GM23338 (cell line): ENCODE measurements around the gene NRCAM. TPM values are rescaled to one million over a fixed set of nuclear protein-coding genes. Genes with fewer than 3 reads are reported as not detected.

Experiments
- ATAC-seq: fragments of 200-7000 bp; cut with Tn5 transposase; 3 replicates; pipeline ENCODE4 v1.9.1; 2020
- DNase-seq: peaks from one replicate; pipeline ENCODE4 v3.0.0-alpha.2; 2015; ENCODE audit warnings: low spot score
- H2AFZ ChIP-seq: fragments of 200-600 bp; sonication (generic); 2 replicates; pipeline ENCODE4 v1.8.0; 2016; ENCODE audit warnings: antibody characterized with exemption, mild to moderate bottlenecking, moderate library complexity
- H3F3A ChIP-seq: fragments of 200-600 bp; sonication (generic); replicated peaks from 2 replicates; pipeline ENCODE4 v1.8.0; 2017; ENCODE audit warnings: antibody characterized with exemption, mixed run types, low read depth
- H3K27ac ChIP-seq: fragments of 200-600 bp; sonication (generic); 2 replicates; pipeline ENCODE4 v1.6.1; 2016; ENCODE audit warnings: low read depth
- H3K27me3 ChIP-seq: fragments of 200-600 bp; sonication (generic); 2 replicates; pipeline ENCODE4 v1.8.0; 2016; ENCODE audit warnings: mild to moderate bottlenecking, mixed run types, moderate library complexity; ENCODE audit not compliant: insufficient read depth
- H3K36me3 ChIP-seq: fragments of 200-600 bp; sonication (generic); 2 replicates; pipeline ENCODE4 v1.8.0; 2016; ENCODE audit warnings: mild to moderate bottlenecking; ENCODE audit not compliant: insufficient read depth
- H3K4me1 ChIP-seq: fragments of 200-600 bp; sonication (generic); 2 replicates; pipeline ENCODE4 v1.8.0; 2016; ENCODE audit warnings: mild to moderate bottlenecking, moderate library complexity; ENCODE audit not compliant: insufficient read depth
- H3K4me2 ChIP-seq: fragments of 200-600 bp; sonication (generic); 2 replicates; pipeline ENCODE4 v1.7.1; 2017; ENCODE audit warnings: mixed run types
- H3K4me3 ChIP-seq: fragments of 200-600 bp; sonication (generic); 2 replicates; pipeline ENCODE4 v1.6.1; 2016; ENCODE audit warnings: mixed run types
- H3K79me2 ChIP-seq: fragments of 200-600 bp; sonication (generic); replicated peaks from 2 replicates; pipeline ENCODE4 v1.8.0; 2017; ENCODE audit warnings: mild to moderate bottlenecking; ENCODE audit not compliant: insufficient read depth
- H3K9me2 ChIP-seq: fragments of 200-600 bp; sonication (generic); 2 replicates; pipeline ENCODE4 v1.8.0; 2017; ENCODE audit not compliant: insufficient read depth
- H4K20me1 ChIP-seq: fragments of 200-600 bp; sonication (generic); replicated peaks from 2 replicates; pipeline ENCODE4 v1.8.0; 2017; ENCODE audit warnings: mild to moderate bottlenecking; ENCODE audit not compliant: insufficient read depth
- H3K27ac Mint-ChIP-seq: 2 replicates; pipeline ENCODE4 v1.8.0; 2020; ENCODE audit warnings: inconsistent platforms, mild to moderate bottlenecking, moderate library complexity, mixed read lengths
- H3K27me3 Mint-ChIP-seq: 3 replicates; pipeline ENCODE4 v1.8.0; 2022; ENCODE audit warnings: low read depth, mild to moderate bottlenecking, moderate library complexity, mixed read lengths, inconsistent platforms; ENCODE audit not compliant: insufficient read depth, poor library complexity
- H3K36me3 Mint-ChIP-seq: 3 replicates; pipeline ENCODE4 v1.8.0; 2021; ENCODE audit warnings: low read depth, mild to moderate bottlenecking, inconsistent platforms, moderate library complexity, mixed read lengths
- H3K4me1 Mint-ChIP-seq: 3 replicates; pipeline ENCODE4 v1.8.0; 2020; ENCODE audit warnings: mild to moderate bottlenecking, inconsistent platforms, mixed read lengths
- H3K4me3 Mint-ChIP-seq: 3 replicates; pipeline ENCODE4 v1.8.0; 2021; ENCODE audit warnings: moderate library complexity, mild to moderate bottlenecking, inconsistent platforms, mixed read lengths
- H3K9me3 Mint-ChIP-seq: 3 replicates; pipeline ENCODE4 v1.8.0; 2020; ENCODE audit warnings: moderate library complexity, mild to moderate bottlenecking, inconsistent platforms, mixed read lengths
- CREB1 ChIP-seq: fragments of 250-450 bp; sonication (Bioruptor Pico); IDR thresholded peaks from 2 replicates; pipeline ENCODE4 v1.5.0; 2020; ENCODE audit warnings: low read depth, mild to moderate bottlenecking, moderate library complexity
- ETS1 ChIP-seq: IDR thresholded peaks from 2 replicates; pipeline ENCODE4 v1.6.1; 2016; ENCODE audit warnings: antibody characterized with exemption
- EZH2 ChIP-seq: fragments of 200-600 bp; sonication (generic); IDR thresholded peaks from one replicate; pipeline ENCODE4 v1.8.0; 2017; ENCODE audit warnings: antibody characterized with exemption, mild to moderate bottlenecking, low read depth; ENCODE audit not compliant: unreplicated experiment
- EZH2phosphoT487 ChIP-seq: fragments of 200-600 bp; sonication (generic); IDR thresholded peaks from one replicate; pipeline ENCODE4 v1.8.1; 2018; ENCODE audit warnings: antibody characterized with exemption; ENCODE audit not compliant: unreplicated experiment
- JUNB ChIP-seq: IDR thresholded peaks from one replicate; pipeline ENCODE4 v1.6.1; 2016; ENCODE audit warnings: antibody characterized with exemption; ENCODE audit not compliant: unreplicated experiment
- NANOG ChIP-seq: IDR thresholded peaks from 2 replicates; pipeline ENCODE4 v1.6.1; 2016; ENCODE audit warnings: antibody characterized with exemption, borderline replicate concordance
- POLR2AphosphoS5 ChIP-seq: IDR thresholded peaks from 2 replicates; pipeline ENCODE4 v1.6.1; 2016; ENCODE audit warnings: antibody characterized with exemption, low read depth
- STAT1 ChIP-seq: IDR thresholded peaks from one replicate; pipeline ENCODE4 v1.6.1; 2016; ENCODE audit warnings: antibody characterized with exemption; ENCODE audit not compliant: unreplicated experiment
- ZNF114 ChIP-seq: fragments of 250-450 bp; sonication (Bioruptor Pico); IDR thresholded peaks from 2 replicates; pipeline ENCODE4 v1.5.0; 2020; ENCODE audit warnings: mild to moderate bottlenecking, moderate library complexity
- ZNF331 ChIP-seq: fragments of 250-450 bp; sonication (Bioruptor Pico); IDR thresholded peaks from 2 replicates; pipeline ENCODE4 v1.5.0; 2020; ENCODE audit warnings: low read depth, mild to moderate bottlenecking, moderate library complexity
- polyA plus RNA-seq: library from polyadenylated mRNA; unstranded; fragments of >200 nt; fragmentation: Nextera tagmentation; extraction: Ambion mirVana; gene quantifications from 2 replicates; pipeline ENCODE4 v1.2.1, GENCODE V29; 2016
- total RNA-seq: library from RNA; depleted of rRNA; stranded (reverse); fragments of >200 nt; shearing (Covaris generic); gene quantifications from 2 replicates; pipeline ENCODE4 v1.2.3, GENCODE V29; 2014
- TF ChIP-seq, protein P1 (sequence below): IDR thresholded peaks from one replicate; pipeline ENCODE4 v1.6.1; 2018; ENCODE audit warnings: antibody characterized with exemption; ENCODE audit not compliant: unreplicated experiment
- TF ChIP-seq, protein P2 (sequence below): fragments of 250-450 bp; sonication (Bioruptor Pico); IDR thresholded peaks from 2 replicates; pipeline ENCODE4 v1.5.0; 2020; ENCODE audit warnings: mild to moderate bottlenecking, moderate library complexity
- TF ChIP-seq, protein P3 (sequence below), 2 experiments: fragments of 200-600 bp in 1 of 2; sonication (generic) in 1 of 2; conservative IDR thresholded peaks; 2 replicates each; pipeline versions ENCODE4 v1.5.1 to v1.6.1; 2016 to 2017; ENCODE audit warnings: antibody characterized with exemption in 2 of 2, low read depth in 2 of 2, mild to moderate bottlenecking in 2 of 2, moderate library complexity in 1 of 2

The NRCAM gene
- total and polyA plus RNA-seq, 2 experiments from 2014 or later = 2.5 to 6.8 TPM

GRCh38 chr7:108254259-108254658 lies 202.0 kb downstream of the NRCAM start:
- H3K4me1 Mint-ChIP-seq = no peaks in the 10 kb centered on the region
- no peak overlapping the region for H3K27ac Mint-ChIP-seq

More at GRCh38 chr7:108254259-108254658, 202.0 kb downstream of the NRCAM start:
- no peaks in the 10 kb centered on the region for H4K20me1 ChIP-seq
- no peaks in the 10 kb centered on the region for H3K79me2 ChIP-seq
- no peak overlapping the region for H3K4me3 ChIP-seq
- no peaks in the 10 kb centered on the region for H3F3A ChIP-seq
- Mint-ChIP-seq H3K36me3 (peaks cover 23% of the 10 kb centered on the region), H3K9me3 (peaks cover 38% of the 10 kb centered on the region), H3K4me3 (no peak overlapping the region), H3K27me3 (peaks cover 2% of the 10 kb centered on the region)
- H3K27me3 ChIP-seq = no peaks in the 10 kb centered on the region
- no peaks in the 10 kb centered on the region for H3K4me1 ChIP-seq
- TF ChIP-seq, protein P1, sequence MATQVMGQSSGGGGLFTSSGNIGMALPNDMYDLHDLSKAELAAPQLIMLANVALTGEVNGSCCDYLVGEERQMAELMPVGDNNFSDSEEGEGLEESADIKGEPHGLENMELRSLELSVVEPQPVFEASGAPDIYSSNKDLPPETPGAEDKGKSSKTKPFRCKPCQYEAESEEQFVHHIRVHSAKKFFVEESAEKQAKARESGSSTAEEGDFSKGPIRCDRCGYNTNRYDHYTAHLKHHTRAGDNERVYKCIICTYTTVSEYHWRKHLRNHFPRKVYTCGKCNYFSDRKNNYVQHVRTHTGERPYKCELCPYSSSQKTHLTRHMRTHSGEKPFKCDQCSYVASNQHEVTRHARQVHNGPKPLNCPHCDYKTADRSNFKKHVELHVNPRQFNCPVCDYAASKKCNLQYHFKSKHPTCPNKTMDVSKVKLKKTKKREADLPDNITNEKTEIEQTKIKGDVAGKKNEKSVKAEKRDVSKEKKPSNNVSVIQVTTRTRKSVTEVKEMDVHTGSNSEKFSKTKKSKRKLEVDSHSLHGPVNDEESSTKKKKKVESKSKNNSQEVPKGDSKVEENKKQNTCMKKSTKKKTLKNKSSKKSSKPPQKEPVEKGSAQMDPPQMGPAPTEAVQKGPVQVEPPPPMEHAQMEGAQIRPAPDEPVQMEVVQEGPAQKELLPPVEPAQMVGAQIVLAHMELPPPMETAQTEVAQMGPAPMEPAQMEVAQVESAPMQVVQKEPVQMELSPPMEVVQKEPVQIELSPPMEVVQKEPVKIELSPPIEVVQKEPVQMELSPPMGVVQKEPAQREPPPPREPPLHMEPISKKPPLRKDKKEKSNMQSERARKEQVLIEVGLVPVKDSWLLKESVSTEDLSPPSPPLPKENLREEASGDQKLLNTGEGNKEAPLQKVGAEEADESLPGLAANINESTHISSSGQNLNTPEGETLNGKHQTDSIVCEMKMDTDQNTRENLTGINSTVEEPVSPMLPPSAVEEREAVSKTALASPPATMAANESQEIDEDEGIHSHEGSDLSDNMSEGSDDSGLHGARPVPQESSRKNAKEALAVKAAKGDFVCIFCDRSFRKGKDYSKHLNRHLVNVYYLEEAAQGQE = no peak
- TF ChIP-seq POLR2AphosphoS5 = no peak
- TF ChIP-seq ETS1 = no peak
- no peak for TF ChIP-seq ZNF114 (CRISPR knock-in tag)
- TF ChIP-seq EZH2 = no peak
- no peak for TF ChIP-seq JUNB
- TF ChIP-seq CREB1 (CRISPR knock-in tag) = no peak
- TF ChIP-seq EZH2phosphoT487 = no peak
- no peak for TF ChIP-seq ZNF331
- no peak for TF ChIP-seq NANOG
- TF ChIP-seq, protein P2, sequence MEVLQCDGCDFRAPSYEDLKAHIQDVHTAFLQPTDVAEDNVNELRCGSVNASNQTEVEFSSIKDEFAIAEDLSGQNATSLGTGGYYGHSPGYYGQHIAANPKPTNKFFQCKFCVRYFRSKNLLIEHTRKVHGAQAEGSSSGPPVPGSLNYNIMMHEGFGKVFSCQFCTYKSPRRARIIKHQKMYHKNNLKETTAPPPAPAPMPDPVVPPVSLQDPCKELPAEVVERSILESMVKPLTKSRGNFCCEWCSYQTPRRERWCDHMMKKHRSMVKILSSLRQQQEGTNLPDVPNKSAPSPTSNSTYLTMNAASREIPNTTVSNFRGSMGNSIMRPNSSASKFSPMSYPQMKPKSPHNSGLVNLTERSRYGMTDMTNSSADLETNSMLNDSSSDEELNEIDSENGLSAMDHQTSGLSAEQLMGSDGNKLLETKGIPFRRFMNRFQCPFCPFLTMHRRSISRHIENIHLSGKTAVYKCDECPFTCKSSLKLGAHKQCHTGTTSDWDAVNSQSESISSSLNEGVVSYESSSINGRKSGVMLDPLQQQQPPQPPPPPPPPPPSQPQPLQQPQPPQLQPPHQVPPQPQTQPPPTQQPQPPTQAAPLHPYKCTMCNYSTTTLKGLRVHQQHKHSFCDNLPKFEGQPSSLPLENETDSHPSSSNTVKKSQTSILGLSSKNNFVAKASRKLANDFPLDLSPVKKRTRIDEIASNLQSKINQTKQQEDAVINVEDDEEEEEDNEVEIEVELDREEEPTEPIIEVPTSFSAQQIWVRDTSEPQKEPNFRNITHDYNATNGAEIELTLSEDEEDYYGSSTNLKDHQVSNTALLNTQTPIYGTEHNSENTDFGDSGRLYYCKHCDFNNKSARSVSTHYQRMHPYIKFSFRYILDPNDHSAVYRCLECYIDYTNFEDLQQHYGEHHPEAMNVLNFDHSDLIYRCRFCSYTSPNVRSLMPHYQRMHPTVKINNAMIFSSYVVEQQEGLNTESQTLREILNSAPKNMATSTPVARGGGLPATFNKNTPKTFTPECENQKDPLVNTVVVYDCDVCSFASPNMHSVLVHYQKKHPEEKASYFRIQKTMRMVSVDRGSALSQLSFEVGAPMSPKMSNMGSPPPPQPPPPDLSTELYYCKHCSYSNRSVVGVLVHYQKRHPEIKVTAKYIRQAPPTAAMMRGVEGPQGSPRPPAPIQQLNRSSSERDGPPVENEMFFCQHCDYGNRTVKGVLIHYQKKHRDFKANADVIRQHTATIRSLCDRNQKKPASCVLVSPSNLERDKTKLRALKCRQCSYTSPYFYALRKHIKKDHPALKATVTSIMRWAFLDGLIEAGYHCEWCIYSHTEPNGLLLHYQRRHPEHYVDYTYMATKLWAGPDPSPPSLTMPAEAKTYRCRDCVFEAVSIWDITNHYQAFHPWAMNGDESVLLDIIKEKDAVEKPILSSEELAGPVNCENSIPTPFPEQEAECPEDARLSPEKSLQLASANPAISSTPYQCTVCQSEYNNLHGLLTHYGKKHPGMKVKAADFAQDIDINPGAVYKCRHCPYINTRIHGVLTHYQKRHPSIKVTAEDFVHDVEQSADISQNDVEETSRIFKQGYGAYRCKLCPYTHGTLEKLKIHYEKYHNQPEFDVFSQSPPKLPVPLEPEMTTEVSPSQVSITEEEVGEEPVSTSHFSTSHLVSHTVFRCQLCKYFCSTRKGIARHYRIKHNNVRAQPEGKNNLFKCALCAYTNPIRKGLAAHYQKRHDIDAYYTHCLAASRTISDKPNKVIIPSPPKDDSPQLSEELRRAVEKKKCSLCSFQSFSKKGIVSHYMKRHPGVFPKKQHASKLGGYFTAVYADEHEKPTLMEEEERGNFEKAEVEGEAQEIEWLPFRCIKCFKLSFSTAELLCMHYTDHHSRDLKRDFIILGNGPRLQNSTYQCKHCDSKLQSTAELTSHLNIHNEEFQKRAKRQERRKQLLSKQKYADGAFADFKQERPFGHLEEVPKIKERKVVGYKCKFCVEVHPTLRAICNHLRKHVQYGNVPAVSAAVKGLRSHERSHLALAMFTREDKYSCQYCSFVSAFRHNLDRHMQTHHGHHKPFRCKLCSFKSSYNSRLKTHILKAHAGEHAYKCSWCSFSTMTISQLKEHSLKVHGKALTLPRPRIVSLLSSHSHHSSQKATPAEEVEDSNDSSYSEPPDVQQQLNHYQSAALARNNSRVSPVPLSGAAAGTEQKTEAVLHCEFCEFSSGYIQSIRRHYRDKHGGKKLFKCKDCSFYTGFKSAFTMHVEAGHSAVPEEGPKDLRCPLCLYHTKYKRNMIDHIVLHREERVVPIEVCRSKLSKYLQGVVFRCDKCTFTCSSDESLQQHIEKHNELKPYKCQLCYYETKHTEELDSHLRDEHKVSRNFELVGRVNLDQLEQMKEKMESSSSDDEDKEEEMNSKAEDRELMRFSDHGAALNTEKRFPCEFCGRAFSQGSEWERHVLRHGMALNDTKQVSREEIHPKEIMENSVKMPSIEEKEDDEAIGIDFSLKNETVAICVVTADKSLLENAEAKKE (CRISPR knock-in tag) = no peak
- TF ChIP-seq STAT1 = no peak
- TF ChIP-seq, protein P3, sequence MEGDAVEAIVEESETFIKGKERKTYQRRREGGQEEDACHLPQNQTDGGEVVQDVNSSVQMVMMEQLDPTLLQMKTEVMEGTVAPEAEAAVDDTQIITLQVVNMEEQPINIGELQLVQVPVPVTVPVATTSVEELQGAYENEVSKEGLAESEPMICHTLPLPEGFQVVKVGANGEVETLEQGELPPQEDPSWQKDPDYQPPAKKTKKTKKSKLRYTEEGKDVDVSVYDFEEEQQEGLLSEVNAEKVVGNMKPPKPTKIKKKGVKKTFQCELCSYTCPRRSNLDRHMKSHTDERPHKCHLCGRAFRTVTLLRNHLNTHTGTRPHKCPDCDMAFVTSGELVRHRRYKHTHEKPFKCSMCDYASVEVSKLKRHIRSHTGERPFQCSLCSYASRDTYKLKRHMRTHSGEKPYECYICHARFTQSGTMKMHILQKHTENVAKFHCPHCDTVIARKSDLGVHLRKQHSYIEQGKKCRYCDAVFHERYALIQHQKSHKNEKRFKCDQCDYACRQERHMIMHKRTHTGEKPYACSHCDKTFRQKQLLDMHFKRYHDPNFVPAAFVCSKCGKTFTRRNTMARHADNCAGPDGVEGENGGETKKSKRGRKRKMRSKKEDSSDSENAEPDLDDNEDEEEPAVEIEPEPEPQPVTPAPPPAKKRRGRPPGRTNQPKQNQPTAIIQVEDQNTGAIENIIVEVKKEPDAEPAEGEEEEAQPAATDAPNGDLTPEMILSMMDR (conservative IDR thresholded peaks at IDR 0.05; ENCODE audit: low read depth in 2 of 2) = no peak
- no peak overlapping the region for H3K27ac ChIP-seq
- no peak for ATAC-seq
- no peak overlapping the region for H2AFZ ChIP-seq
- H3K36me3 ChIP-seq = 0 out of 2 replicates have a peak, but pooled peaks cover 4% of the 10 kb centered on the region
- DNase-seq = no peak
- no peak overlapping the region for H3K4me2 ChIP-seq
- H3K9me2 ChIP-seq = peaks cover 5% of the 10 kb centered on the region; the same call in 1 of the 2 replicates
